DND-41 (cell line): ENCODE measurements around the gene ARHGAP22.
A peak's percentile ranks its signal among the peaks of the same experiment; 100 is the strongest.

Source experiments
- ATAC-seq: fragments of 200-7000 bp; cut with Tn5 transposase; 3 replicates; pipeline ENCODE4 v1.9.1; 2021; ENCODE audit warnings: low read depth; ENCODE audit not compliant: insufficient read depth
- DNase-seq: peaks from one replicate; pipeline ENCODE4 v3.0.0-alpha.2; 2020
- H2AFZ ChIP-seq: 2 replicates; pipeline ENCODE4 v1.6.0; 2012; ENCODE audit warnings: low read depth, low read length
- H3K27ac ChIP-seq: 2 replicates; pipeline ENCODE4 v1.5.1; 2012; ENCODE audit warnings: low read length, inconsistent platforms
- H3K27me3 ChIP-seq: fragments of 200-600 bp; sonication (generic); 2 replicates; pipeline ENCODE4 v1.6.0; 2012; ENCODE audit warnings: low read length, mild to moderate bottlenecking, inconsistent platforms; ENCODE audit not compliant: insufficient read depth, poor library complexity
- H3K36me3 ChIP-seq: 2 replicates; pipeline ENCODE4 v1.5.1; 2012; ENCODE audit warnings: low read length, inconsistent platforms; ENCODE audit not compliant: insufficient read depth
- H3K4me1 ChIP-seq: 2 replicates; pipeline ENCODE4 v1.5.1; 2012; ENCODE audit warnings: mild to moderate bottlenecking, low read length; ENCODE audit not compliant: insufficient read depth
- H3K4me2 ChIP-seq: 2 replicates; pipeline ENCODE4 v1.6.0; 2012; ENCODE audit warnings: mild to moderate bottlenecking, moderate library complexity, low read length, inconsistent platforms; ENCODE audit not compliant: insufficient read depth
- H3K4me3 ChIP-seq, 2 experiments: fragments of 200-600 bp in 1 of 2; shearing (Covaris generic) in 1 of 2; 2 replicates each; pipeline ENCODE4 v1.5.1; 2012 to 2016; ENCODE audit warnings: inconsistent platforms in 2 of 2, low read length in 2 of 2, mild to moderate bottlenecking in 2 of 2, low read depth in 1 of 2, moderate library complexity in 1 of 2
- H3K79me2 ChIP-seq: 2 replicates; pipeline ENCODE4 v1.6.0; 2012; ENCODE audit warnings: low read length, inconsistent platforms; ENCODE audit not compliant: insufficient read depth
- H3K9ac ChIP-seq: 2 replicates; pipeline ENCODE4 v1.6.0; 2012; ENCODE audit warnings: low read depth, mild to moderate bottlenecking, inconsistent platforms, low read length, moderate library complexity
- H3K9me3 ChIP-seq: 2 replicates; pipeline ENCODE4 v1.5.1; 2012; ENCODE audit warnings: low read length, moderate library complexity, mild to moderate bottlenecking, inconsistent platforms; ENCODE audit not compliant: insufficient read depth, severe bottlenecking
- H4K20me1 ChIP-seq: 2 replicates; pipeline ENCODE4 v1.6.0; 2012; ENCODE audit warnings: low read length; ENCODE audit not compliant: insufficient read depth
- EZH2 ChIP-seq: IDR thresholded peaks from 3 replicates; pipeline ENCODE4 v1.6.1; 2012; ENCODE audit warnings: borderline replicate concordance, low read depth, mild to moderate bottlenecking, moderate library complexity, low read length, inconsistent platforms; ENCODE audit not compliant: severe bottlenecking
- TF ChIP-seq, protein P1 (sequence below): IDR thresholded peaks from 2 replicates; pipeline ENCODE4 v1.5.1; 2012; ENCODE audit warnings: borderline replicate concordance, low read length, moderate library complexity, mild to moderate bottlenecking; ENCODE audit not compliant: poor library complexity, severe bottlenecking; ENCODE audit errors: extremely low read depth

The ARHGAP22 gene

GRCh38 chr10:48470893-48471805 lies 133.7 kb downstream of the ARHGAP22 start:
- H3K36me3 ChIP-seq = no peaks in the 10 kb centered on the region
- no peak overlapping the region for H2AFZ ChIP-seq
- no peak overlapping the region for H3K4me2 ChIP-seq
- no peak for DNase-seq
- no peaks in the 10 kb centered on the region for H4K20me1 ChIP-seq
- no peak overlapping the region for H3K27ac ChIP-seq
- TF ChIP-seq EZH2 = no peak
- TF ChIP-seq, protein P1, sequence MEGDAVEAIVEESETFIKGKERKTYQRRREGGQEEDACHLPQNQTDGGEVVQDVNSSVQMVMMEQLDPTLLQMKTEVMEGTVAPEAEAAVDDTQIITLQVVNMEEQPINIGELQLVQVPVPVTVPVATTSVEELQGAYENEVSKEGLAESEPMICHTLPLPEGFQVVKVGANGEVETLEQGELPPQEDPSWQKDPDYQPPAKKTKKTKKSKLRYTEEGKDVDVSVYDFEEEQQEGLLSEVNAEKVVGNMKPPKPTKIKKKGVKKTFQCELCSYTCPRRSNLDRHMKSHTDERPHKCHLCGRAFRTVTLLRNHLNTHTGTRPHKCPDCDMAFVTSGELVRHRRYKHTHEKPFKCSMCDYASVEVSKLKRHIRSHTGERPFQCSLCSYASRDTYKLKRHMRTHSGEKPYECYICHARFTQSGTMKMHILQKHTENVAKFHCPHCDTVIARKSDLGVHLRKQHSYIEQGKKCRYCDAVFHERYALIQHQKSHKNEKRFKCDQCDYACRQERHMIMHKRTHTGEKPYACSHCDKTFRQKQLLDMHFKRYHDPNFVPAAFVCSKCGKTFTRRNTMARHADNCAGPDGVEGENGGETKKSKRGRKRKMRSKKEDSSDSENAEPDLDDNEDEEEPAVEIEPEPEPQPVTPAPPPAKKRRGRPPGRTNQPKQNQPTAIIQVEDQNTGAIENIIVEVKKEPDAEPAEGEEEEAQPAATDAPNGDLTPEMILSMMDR = no peak
- H3K9me3 ChIP-seq = no peaks in the 10 kb centered on the region
- H3K4me1 ChIP-seq = no peaks in the 10 kb centered on the region
- no peaks in the 10 kb centered on the region for H3K79me2 ChIP-seq
- H3K9ac ChIP-seq = no peak overlapping the region
- no peak for ATAC-seq
- no peak overlapping the region for H3K4me3 ChIP-seq
- H3K27me3 ChIP-seq = peaks cover 3% of the 10 kb centered on the region

DNA sequence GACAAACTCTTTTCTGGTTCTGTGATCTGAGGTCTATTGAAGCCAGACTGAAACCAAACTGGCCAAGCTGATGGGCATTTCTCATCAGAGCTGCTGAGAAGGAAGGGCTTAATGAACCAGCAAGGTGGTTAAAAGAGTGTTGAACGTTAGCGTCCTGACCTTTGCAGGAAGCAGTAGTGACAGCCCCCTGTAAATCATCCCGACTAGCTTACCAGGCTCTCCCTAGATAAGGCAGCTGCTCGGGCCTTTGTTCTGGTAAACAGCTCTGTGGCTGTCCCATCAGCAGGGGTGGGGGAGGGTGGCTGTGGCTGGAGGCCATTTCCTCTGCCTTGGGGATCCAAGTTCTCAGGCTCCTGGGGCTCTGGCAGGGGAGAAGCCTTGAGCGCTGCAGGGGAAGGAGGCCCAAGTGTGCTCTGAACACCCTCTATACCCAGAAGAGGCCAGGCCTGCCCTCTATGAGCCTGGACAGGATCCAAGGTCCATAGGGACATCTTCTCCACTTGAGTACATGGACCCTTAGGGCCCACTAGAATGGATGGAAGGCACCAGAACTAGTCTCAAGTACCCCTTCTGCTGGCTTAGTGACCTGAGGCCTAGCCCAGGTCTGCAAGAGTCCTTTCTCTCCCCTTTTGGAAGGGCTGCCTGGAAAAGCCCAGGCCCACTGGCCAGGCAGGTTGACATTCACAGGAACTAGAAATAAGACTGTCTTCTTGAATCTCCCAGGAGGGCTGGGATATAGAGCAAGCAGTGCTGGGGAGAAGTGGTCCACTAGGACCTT lies 134.6 kb downstream of the ARHGAP22 start:
- H3K9me3 ChIP-seq = no peaks in the 10 kb centered on the region
- H2AFZ ChIP-seq = no peak overlapping the region
- H3K9ac ChIP-seq = no peak overlapping the region
- peaks cover 3% of the 10 kb centered on the region for H3K27me3 ChIP-seq
- peak; percentile 58 for DNase-seq
- no peak overlapping the region for H3K4me2 ChIP-seq
- H3K4me1 ChIP-seq = no peaks in the 10 kb centered on the region
- ATAC-seq = peak; percentile 78
- H4K20me1 ChIP-seq = no peaks in the 10 kb centered on the region
- no peak overlapping the region for H3K4me3 ChIP-seq
- TF ChIP-seq EZH2 = no peak
- TF ChIP-seq, protein P1 = no peak
- no peaks in the 10 kb centered on the region for H3K79me2 ChIP-seq
- H3K36me3 ChIP-seq = no peaks in the 10 kb centered on the region
- H3K27ac ChIP-seq = no peak overlapping the region

DNA sequence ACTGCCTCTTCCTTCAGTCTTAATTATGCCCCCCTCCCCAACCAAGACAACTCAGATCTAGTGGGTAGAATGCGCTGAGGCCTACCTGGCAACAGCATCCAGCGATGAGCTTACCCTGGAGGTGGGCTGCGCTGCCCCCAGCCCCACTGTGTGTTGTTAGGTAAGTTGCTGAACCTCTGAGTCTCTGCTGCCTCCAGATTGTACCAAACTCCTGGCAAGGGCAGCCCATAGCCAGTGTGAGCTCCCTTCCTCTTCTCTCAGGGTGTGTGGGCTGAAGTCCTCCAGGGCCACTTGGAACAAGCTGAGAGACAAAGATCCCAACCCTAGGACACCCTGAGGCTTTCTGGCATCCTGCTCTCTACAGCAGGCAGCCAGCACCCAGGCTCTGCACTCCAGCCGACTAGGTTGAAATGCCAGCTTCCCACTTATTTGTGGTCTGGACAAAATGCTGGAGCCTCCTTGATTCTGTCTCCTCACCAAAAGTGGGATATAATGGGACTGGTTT lies 135.3 kb downstream of the ARHGAP22 start:
- no peak overlapping the region for H3K27ac ChIP-seq
- H3K27me3 ChIP-seq = peaks cover 3% of the 10 kb centered on the region
- no peaks in the 10 kb centered on the region for H3K4me1 ChIP-seq
- no peaks in the 10 kb centered on the region for H3K36me3 ChIP-seq
- H3K4me2 ChIP-seq = no peak overlapping the region
- 0 out of 3 replicates have a peak, but pooled peaks have one; percentile 11 for ATAC-seq
- no peak overlapping the region for H2AFZ ChIP-seq
- no peak for DNase-seq
- no peaks in the 10 kb centered on the region for H4K20me1 ChIP-seq
- TF ChIP-seq, protein P1 = no peak
- TF ChIP-seq EZH2 = no peak
- no peaks in the 10 kb centered on the region for H3K79me2 ChIP-seq
- H3K9ac ChIP-seq = no peak overlapping the region
- H3K9me3 ChIP-seq = no peaks in the 10 kb centered on the region
- no peak overlapping the region for H3K4me3 ChIP-seq
